T-helper 1 cell treated with Interleukin-12 subunit alpha and Interleukin-12 subunit beta and Interleukin-4 antibody, amounts not matched to agents 30 ng/mL and 1 ng/mL, for 36 hours (primary cell): ENCODE measurements around the gene DHRS4. TPM values are rescaled to one million over a fixed set of nuclear protein-coding genes. Genes with fewer than 3 reads are reported as not detected.
"Not testable (repeated sequence)": the region's sequence is repeated elsewhere in the genome, so short reads cannot be mapped to it uniquely, and the experiment has no call there.

Experiments
- intact Hi-C: fragments of 100-400 bp; cut with micrococcal nuclease; formaldehyde crosslinking; loops from one replicate; pipeline ENCODE4 v1.15.1; 2024
- total RNA-seq: library from RNA; stranded (reverse); gene quantifications from 2 replicates; pipeline ENCODE4 v1.2.3, GENCODE V29; 2022

DHRS4 gene
- total RNA-seq, 1 donor from 2014 or later = 16.0 TPM

DNA sequence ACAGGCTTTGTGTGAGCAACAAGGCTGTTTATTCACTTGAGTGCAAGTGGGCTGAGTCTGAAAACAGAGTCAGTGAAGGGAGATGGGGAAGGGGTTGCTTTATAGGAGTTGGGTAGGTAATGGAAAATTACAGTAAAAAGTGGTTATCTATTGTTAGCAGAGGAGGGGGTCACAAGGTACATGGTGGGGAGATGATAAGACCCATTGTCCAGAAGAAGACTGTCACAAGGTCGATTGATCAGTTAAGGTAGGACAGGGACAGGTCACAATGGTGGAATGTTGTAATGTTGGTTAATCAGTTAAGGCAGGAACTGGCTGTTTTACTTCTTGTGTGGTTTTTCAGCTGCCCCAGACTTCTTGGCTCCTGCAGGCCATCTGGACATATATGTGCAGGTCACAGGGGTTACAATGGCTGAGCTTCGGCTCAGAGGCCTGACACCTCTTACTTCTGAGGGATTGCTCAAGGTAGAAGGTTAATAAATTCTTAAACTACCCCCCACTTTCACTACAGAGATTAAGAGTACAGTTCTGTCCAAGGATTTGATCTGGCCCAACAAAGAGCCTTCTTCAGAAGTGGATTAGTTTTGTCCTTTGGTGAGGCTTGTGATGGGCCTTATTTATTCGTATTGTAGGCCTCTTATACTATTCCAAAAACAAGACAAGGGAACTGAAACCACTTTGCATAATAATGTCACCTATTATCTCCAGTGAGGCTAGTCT, 13.8 kb upstream of the DHRS4 start:
- intact Hi-C loops = no loop called here

DNA sequence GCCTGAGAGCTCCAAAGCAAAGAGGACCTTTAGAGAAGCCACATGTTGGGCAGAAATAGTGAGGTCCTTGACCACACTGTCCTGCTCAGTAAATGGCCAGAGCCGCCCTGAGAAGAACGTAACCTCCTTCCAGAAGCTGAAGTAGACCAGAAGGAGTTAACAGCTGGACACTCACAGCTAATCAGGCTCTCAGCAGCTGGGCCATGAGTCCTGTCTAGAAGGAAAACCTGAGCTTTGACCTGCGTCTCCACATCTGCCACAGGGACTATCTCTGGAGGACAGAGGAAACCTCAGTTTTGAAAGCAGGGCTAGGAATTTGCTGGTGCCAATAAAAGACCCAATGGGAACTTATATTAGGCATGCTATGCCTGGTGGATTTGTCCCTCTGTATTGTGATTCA, 12.3 kb upstream of the DHRS4 start:
- intact Hi-C loops = no loop called here

DNA sequence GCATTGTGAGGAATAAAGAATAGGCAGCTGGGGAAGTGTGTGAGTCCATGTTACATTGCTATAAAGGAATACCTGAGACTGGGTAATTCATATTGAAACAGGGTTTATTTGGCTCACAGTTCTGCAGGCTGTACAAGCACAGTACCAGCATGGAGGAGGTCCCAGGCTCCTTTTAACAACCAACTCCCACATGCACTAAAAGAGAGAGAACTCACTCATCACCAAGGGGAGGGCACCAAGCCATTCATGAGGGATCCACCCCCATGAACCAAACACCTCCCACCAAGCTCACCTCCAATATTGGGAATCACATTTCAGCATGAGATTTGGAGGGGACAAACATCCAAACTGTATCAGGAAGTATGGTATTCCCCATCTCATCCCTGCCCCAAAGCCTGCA, 11.9 kb upstream of the DHRS4 start:
- intact Hi-C loops = no loop called here

DNA sequence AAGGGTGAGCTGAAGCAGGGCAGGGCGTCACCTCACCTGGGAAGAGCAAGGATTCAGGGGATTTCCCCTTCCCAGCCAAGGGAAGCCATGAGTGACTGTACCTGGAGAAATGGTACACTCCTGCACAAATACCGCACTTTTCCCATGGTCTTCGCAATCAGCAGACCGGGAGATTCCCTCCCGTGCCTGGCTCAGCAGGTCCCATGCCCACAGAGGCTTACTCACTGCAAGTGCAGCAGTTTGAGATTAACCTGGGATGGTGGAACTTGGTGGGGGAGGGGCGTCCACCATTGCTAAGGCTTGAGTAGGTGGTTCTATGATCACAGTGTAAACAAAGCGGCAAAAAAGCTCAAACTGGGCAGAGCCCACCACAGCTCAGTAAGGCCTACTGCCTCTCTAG, 11.0 kb upstream of the DHRS4 start:
- intact Hi-C loops = no loop called here

DNA sequence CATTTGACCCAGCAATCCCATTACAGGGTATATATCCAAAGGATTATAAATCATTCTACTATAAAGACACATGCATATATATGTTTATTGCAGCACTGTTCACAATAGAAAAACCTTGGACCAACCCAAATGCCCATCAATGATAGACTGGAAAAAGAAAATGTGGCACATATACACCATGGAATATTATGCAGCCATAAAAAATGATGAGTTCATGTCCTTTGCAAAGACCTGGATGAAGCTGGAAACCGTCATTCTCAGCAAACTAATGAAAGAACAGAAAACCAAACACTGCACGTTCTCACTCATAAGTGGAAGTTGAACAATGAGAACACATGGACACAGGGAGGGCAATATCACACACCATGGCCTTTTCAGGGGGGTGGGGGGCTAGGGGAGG, 4.5 kb upstream of the DHRS4 start:
- intact Hi-C loops = not testable (repeated sequence)

DNA sequence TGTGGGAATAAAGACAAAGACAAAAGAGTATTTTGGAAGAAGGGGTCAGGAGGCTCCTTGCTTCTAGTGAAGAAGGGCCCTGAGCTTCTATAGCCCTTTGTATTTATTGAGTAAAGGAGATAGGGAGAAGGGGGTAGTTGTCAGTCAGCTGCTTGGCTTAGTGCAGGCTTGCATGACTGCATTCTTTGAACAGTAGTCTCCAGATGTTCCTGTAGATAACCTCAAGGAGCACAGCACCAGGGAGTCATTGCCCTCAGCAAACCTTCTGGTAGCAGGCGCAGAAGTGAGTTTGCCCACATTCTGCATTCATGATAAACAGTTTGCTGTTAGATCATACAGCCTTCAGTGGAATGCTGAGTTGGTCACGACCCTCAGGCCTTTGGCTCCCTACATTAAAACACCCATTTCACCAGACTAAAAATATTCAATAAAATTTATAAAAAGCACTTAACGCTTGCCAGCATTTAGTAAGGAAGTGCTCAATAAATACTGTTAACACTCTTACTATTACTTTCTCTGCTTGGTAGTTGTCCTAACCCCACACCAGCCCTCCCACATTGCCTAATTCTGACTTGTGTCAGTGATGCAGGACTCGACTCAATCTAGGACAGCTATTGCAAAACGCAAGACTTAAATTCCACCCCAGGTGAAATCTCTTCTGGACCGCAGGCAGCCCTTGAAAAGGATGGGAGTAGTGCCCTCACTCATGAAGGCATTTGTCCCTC, 3.0 kb upstream of the DHRS4 start:
- intact Hi-C loops = loop anchor here (10.0 kb wide), 1 partner anchor 486 kb away; the partner anchor contains the start of gene NGDN

DNA sequence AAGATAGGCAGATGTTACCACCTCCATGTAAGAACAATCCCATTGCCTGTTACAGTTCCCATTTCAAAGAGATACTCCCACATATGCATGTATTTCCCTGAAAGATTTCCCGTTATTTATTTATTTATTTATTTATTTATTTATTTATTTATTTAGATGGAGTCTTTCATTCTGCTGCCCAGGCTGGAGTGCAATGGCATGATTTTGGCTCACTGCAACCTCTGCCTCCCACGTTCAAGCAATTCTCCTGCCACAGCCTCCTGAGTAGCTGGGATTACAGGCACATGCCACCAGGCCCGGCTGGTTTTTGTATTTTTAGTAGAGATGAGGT, 2.5 kb upstream of the DHRS4 start:
- intact Hi-C loops = loop anchor here (10.0 kb wide), 1 partner anchor 486 kb away; the partner anchor contains the start of gene NGDN

DNA sequence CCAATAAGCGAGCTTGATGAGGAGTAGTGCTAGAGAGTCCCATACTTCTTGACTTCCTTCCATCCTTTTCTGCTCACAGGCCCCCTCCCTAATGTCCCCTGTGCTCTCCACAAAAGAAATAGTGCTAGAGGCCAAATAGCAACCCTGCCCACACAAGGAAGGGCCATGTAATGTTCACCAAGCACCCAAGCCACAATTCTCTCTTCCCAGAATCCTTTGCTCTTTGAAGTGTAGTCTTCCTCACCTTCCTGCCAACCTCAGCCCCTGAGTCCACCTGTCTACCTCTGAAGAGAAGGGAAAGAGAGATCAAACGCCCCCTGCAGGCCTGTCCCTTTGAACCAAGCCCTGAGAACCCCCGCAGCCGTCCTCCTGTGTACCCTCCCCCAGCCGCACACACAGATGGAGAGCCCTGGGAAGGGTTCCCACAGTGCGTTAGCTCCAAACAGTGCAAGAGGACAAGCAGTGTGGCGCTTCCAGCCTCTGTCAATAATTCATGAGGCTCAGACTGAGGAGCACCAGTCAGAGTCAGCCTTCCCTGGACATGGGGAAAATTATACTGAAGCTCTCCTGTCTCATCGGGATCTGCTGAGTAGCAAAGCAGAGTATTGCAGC, 1.9 kb upstream of the DHRS4 start:
- intact Hi-C loops = loop anchor here (10.0 kb wide), 1 partner anchor 487 kb away; the partner anchor contains the start of gene NGDN

DNA sequence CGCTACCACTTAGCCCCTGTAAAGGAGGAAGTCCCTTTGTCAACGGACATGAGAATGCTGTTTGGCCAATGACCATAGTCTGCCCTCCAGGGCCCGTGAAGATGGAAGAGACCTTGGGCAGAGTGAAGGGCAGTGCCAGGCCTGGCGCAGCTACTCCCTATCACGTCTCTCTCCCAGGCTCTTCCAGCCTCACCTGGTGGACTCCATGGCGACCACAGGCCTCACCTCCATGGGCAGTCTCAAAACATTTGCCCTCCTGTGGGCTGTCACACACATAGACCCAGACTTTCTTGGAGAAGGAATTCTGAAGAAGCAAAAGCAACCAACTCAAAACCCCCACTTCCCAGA, 480 bp upstream of the DHRS4 start:
- intact Hi-C loops = loop anchor here (1.0 to 10.0 kb wide), 2 partner anchors 488 to 489 kb away; partner anchors contain the start of genes NGDN and SDR39U1

DNA sequence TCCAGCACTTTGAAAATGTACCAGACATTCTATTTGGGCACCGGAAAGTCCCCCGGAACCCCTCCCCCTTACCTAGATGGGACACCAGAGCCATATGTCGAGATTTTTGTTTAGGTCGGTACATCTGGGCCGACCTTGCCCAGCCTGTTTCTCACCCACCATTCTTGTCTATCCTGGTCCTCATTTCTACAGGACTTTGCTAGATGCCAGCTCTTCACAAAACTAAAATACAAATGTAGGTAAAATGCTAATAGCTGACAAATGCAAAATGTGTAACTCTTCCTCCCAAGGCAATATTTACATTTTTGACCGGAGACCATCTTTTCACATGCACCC, 677 bp downstream of the DHRS4 start:
- intact Hi-C loops = loop anchor here (1.0 to 10.0 kb wide), 9 partner anchors 24 to 489 kb away; partner anchors contain the start of genes CHMP4A and NGDN

DNA sequence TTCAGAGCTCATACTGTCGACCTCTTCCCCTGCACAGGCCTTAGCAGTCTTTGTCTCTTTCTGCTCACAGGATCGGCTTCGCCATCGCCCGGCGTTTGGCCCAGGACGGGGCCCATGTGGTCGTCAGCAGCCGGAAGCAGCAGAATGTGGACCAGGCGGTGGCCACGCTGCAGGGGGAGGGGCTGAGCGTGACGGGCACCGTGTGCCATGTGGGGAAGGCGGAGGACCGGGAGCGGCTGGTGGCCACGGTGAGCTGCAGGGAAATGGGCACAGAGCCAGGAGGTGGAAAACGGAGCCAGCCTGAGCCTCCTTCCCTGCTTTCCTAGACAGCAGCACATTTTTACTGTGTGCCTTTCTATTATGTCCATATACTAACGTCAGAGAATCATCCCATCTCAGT, 1.4 kb downstream of the DHRS4 start:
- intact Hi-C loops = loop anchor here (1.0 to 10.0 kb wide), 9 partner anchors 25 to 490 kb away; partner anchors contain the start of genes CHMP4A and NGDN

DNA sequence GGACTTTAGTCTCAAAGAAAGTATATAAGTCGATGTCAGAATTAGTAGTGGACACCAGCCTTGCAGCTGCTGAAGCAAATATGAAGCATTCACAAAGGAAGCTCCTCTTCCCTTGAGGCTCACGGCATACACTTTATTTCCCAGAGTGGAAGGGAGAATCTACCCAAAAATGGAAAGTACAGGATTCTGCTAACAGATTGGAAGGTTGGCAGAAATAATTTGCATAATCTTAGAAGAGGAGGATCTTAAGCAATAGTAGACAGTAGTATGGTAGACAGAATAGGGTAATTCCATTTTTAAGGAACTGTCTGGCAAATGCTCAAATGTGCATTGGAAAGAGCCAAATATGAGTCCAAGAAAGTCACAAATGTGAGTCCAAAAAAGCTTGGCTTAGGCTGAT, 2.2 kb downstream of the DHRS4 start:
- intact Hi-C loops = loop anchor here (10.0 kb wide), 1 partner anchor 491 kb away; the partner anchor contains the start of gene NGDN

DNA sequence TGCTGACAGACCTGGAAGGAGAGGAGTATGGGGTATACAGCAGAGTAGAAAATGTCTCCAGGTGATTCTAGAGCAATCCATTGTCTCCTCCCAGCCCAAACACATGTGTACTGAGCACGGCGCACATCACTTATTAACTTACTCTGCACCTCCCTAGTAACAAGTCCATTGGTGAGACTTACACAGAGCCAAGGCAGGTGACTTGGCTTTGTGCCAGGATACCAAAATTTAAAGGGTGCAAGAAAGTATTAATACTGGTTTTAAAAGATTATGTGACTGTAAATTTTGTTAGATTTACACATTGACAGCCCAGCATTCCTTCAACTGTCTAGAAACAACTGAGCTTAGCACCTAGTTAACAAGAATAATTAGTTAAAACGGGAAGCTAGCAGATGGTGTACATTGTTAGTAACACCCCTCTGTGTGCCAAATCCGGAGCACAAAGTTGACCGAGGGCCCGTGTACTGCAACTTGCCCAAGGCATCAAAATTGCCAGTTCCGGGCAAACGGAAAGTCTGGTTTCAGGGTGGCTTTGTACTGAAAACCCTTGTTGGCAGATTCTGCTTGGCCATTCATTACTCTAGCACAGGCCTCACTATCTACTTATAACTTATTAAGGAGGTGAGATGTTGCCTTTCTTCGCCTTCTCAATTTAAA, 4.5 kb downstream of the DHRS4 start:
- intact Hi-C loops = loop anchor here (10.0 kb wide), 1 partner anchor 493 kb away; the partner anchor contains the start of gene NGDN

DNA sequence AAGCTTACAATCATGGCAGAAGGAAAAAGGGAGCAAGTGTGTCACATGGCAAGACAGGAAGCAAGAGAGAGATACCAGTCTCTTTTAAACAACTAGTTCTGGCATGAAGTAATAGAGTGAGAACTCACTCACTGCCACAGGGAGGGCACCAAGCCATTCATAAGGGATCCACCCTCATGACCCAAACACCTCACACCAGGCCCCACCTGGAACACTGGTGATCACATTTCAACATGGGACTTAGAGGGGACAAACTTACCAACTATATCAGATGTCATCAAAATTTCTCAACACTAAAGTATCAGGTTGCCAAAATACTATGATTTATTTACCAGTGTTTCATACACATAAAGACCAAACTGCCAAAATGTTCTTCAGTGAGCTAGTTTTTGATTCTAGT, 7.3 kb downstream of the DHRS4 start:
- intact Hi-C loops = not testable (repeated sequence)

DNA sequence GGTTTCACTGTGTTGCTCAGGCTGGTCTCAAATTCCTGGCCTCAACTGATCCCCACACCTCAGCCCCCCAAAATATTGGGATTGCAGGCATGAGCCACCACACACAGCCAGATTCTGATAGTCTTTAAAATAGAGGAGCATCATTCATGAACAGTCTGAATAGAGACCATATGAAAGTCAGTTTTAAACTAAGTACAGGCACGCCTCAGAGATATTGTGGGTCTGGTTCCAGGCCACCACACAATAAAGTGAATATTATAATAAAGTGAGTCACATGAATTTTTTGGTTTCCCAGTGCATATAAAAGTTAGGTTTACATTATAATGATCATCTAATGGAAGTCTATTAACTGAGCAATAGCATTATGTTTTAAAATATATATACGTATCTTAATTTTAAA, 8.1 kb downstream of the DHRS4 start:
- intact Hi-C loops = not testable (repeated sequence)

DNA sequence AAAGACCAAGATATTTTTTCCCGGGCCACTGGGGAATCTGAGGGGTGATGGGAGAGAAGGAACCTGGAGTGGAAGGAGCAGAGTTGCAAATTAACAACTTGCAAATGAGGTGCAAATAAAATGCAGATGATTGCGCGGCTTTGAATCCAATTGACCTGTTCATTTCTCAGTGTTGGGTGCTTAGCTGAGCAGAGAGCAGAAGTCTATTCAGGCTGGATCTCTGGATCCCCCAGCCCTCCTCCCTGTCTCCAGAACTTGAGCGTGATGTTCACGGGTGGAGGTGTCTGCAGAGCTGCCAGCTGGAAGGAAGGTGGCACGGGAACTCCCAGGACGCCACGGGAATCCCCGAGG, 15.5 kb downstream of the DHRS4 start:
- intact Hi-C loops = not testable (repeated sequence)

DNA sequence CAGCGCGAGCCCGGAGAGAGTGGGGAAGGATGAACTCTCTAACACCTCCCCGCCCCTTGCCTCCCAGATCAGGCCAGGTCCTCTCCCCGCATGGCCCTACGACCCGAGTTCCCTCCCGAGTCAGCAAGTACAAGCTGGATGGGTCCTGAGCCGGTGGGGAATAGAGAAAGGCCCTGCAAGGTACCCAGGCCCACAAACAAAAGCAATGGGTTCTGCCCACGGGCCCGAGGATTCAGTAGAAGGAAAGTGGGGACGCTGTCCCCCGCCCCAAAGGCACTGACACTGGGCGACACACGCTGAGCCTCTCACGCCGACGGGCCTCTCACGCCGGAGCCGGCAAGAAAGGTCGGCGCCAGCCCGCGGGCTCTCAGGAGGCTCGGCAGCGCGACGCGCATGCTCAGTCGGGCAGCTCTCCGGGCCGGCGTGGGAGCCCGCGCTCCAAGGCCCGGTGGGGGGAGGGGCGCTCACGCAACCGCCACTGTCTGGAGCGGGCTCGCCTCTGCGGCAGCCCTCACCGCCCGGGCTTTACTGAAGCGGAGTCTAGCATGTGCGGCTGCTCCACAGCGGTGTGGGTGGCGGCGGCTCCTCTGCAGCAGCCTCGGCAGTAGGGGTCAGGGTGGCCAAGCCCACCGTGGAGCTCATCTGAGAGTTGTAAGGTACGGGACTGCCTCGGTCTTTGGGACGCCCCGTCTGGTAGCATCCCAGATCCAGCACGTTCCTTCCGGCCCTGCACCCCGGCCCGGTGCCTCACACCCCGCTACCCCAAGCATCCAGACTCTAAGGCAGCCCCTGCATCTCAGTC, 16.1 kb downstream of the DHRS4 start:
- intact Hi-C loops = not testable (repeated sequence)

DNA sequence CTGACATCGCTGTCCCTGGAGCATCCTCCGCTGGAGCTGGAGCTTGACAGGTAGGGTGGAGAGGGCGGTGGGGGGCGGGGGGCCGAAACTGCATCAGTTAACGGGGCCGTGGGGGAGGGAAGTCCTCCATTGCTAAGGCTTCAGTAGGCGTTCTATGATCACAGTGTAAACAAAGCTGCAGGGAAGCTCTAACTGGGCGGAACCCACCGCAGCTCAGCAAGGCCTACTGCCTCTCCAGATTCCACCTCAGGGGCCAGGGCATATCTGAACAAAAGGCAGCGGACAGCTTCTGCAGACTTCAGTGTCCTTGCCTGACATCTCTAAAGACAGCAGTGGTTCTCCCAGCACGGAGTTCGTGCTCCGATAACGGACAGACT, 16.7 kb downstream of the DHRS4 start:
- intact Hi-C loops = not testable (repeated sequence)

DNA sequence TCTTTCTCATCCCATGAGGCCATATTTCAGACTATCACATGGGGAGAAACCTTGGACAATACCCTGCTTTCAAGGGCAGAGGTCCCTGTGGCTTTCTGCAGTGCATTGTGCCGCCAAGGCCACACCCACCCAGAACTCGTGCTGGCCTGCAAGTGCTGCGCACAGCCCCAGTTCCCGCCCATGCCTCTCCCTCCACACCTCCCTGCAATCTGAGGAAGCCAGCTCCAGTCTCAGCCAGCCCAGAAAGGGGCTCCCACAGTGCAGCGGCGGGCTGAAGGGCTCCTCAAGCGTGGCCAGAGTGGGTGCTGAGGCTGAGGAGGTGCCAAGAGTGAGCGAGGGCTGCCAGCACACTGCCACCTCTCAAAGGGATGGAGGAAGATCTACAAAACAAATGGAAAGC, 19.6 kb downstream of the DHRS4 start:
- intact Hi-C loops = not testable (repeated sequence)

DNA sequence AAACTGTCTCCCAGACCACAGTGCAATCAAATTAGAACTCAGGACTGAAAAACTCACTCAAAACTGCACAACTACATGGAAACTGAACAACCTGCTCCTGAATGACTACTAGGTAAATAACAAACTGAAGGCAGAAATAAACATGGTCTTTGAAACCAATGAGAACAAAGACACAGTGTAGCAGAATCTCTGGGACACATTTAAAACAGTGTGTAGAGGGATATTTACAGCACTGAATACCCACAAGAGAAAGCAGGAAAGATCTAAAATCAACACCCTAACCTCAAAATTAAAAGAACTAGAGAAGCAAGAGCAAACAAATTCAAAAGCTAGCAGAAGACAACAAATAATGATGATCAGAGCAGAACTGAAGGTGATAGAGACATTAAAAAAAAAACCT, 20.5 kb downstream of the DHRS4 start:
- intact Hi-C loops = loop anchor here (1.0 kb wide), 2 partner anchors 40 to 134 kb away; no protein-coding TSS in a partner anchor

DNA sequence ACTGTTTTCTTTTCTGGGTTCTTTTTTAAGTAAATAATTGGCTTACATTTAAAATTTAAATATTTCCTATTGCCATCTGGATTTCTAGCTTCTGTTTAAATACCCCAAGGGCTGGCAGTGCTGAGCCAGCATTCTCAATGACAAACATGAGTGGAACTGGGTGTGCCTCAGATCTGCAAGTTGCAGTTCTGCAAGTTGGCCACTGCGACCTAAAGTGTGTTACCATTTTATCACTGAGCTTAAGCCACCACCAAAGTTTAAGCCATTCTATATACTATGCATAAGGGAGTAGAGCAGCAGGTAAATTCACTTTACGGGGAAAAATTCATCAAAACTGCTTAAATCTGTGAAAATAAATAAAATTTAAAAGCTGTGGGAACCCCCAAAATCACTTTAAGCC, 23.6 kb downstream of the DHRS4 start:
- intact Hi-C loops = not testable (repeated sequence)
